WTC11 (cell line): Measurements from ENCODE around the gene PITPNM2.

Source experiments
- CREB1 ChIP-seq: sonication (generic); formaldehyde crosslinking; IDR thresholded peaks from 2 replicates; pipeline ENCODE4 v1.8.0; 2023; ENCODE audit warnings: mild to moderate bottlenecking, missing genetic modification reagents
- GTF2I ChIP-seq: fragments of 250-450 bp; sonication (Bioruptor Pico); conservative IDR thresholded peaks from 2 replicates; pipeline ENCODE4 v1.4.0; 2021; ENCODE audit warnings: mild to moderate bottlenecking
- MLX ChIP-seq: sonication (generic); formaldehyde crosslinking; IDR thresholded peaks from 2 replicates; pipeline ENCODE4 v1.8.1; 2023; ENCODE audit warnings: mild to moderate bottlenecking, missing genetic modification reagents, moderate library complexity
- STAT6 ChIP-seq: sonication (generic); formaldehyde crosslinking; conservative IDR thresholded peaks from 2 replicates; pipeline ENCODE4 v1.8.1; 2023; ENCODE audit warnings: mild to moderate bottlenecking, low read depth, missing genetic modification reagents, moderate library complexity
- TCF7 ChIP-seq: sonication (generic); formaldehyde crosslinking; IDR thresholded peaks from 2 replicates; pipeline ENCODE4 v1.8.0; 2022; ENCODE audit warnings: mild to moderate bottlenecking, low read depth, missing genetic modification reagents, moderate library complexity
- TP53 ChIP-seq: sonication (generic); formaldehyde crosslinking; IDR thresholded peaks from 2 replicates; pipeline ENCODE4 v1.8.1; 2023; ENCODE audit warnings: mild to moderate bottlenecking, missing genetic modification reagents
- ZNF425 ChIP-seq: fragments of 250-450 bp; sonication (Bioruptor Pico); conservative IDR thresholded peaks from 2 replicates; pipeline ENCODE4 v1.9.0; 2021; ENCODE audit warnings: mild to moderate bottlenecking
- TF ChIP-seq, protein P1 (sequence below): fragments of 200-600 bp; IDR thresholded peaks from 2 replicates; pipeline ENCODE4 v1.8.0; 2022; ENCODE audit warnings: antibody characterized with exemption
- TF ChIP-seq, protein P2 (sequence below): sonication (generic); formaldehyde crosslinking; IDR thresholded peaks from 2 replicates; pipeline ENCODE4 v1.8.0; 2023; ENCODE audit warnings: mild to moderate bottlenecking, missing genetic modification reagents

GRCh38 chr12:123102366-123102765 is 48.5 kb downstream of the PITPNM2 start:
- TF ChIP-seq TCF7 (CRISPR knock-in tag) = no peak
- no peak for TF ChIP-seq TP53
- no peak for TF ChIP-seq CREB1 (CRISPR knock-in tag)
- no peak for TF ChIP-seq STAT6 (CRISPR knock-in tag)
- TF ChIP-seq ZNF425 (CRISPR knock-in tag) = no peak
- TF ChIP-seq, protein P1, sequence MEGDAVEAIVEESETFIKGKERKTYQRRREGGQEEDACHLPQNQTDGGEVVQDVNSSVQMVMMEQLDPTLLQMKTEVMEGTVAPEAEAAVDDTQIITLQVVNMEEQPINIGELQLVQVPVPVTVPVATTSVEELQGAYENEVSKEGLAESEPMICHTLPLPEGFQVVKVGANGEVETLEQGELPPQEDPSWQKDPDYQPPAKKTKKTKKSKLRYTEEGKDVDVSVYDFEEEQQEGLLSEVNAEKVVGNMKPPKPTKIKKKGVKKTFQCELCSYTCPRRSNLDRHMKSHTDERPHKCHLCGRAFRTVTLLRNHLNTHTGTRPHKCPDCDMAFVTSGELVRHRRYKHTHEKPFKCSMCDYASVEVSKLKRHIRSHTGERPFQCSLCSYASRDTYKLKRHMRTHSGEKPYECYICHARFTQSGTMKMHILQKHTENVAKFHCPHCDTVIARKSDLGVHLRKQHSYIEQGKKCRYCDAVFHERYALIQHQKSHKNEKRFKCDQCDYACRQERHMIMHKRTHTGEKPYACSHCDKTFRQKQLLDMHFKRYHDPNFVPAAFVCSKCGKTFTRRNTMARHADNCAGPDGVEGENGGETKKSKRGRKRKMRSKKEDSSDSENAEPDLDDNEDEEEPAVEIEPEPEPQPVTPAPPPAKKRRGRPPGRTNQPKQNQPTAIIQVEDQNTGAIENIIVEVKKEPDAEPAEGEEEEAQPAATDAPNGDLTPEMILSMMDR = no peak
- TF ChIP-seq MLX (CRISPR knock-in tag) = no peak
- TF ChIP-seq, protein P2, sequence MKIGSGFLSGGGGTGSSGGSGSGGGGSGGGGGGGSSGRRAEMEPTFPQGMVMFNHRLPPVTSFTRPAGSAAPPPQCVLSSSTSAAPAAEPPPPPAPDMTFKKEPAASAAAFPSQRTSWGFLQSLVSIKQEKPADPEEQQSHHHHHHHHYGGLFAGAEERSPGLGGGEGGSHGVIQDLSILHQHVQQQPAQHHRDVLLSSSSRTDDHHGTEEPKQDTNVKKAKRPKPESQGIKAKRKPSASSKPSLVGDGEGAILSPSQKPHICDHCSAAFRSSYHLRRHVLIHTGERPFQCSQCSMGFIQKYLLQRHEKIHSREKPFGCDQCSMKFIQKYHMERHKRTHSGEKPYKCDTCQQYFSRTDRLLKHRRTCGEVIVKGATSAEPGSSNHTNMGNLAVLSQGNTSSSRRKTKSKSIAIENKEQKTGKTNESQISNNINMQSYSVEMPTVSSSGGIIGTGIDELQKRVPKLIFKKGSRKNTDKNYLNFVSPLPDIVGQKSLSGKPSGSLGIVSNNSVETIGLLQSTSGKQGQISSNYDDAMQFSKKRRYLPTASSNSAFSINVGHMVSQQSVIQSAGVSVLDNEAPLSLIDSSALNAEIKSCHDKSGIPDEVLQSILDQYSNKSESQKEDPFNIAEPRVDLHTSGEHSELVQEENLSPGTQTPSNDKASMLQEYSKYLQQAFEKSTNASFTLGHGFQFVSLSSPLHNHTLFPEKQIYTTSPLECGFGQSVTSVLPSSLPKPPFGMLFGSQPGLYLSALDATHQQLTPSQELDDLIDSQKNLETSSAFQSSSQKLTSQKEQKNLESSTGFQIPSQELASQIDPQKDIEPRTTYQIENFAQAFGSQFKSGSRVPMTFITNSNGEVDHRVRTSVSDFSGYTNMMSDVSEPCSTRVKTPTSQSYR = no peak
- TF ChIP-seq GTF2I (CRISPR knock-in tag) = no peak
